Fibroblast of mammary gland (primary cell): ENCODE data around the gene MPND.

ENCODE experiments used
- DNase-seq: peaks from one replicate; pipeline ENCODE4 v3.0.0-alpha.2; 2010; ENCODE audit warnings: low read depth
- H3K4me3 ChIP-seq: 2 replicates; pipeline ENCODE4 v1.5.1; 2011; ENCODE audit warnings: low read depth, mild to moderate bottlenecking, low read length, moderate library complexity; ENCODE audit not compliant: control insufficient read depth
- TF ChIP-seq, protein P1 (sequence below): conservative IDR thresholded peaks from 2 replicates; pipeline ENCODE4 v1.5.1; 2011; ENCODE audit warnings: low read depth, low read length, inconsistent platforms; ENCODE audit not compliant: control insufficient read depth, insufficient read depth

MPND gene

DNA sequence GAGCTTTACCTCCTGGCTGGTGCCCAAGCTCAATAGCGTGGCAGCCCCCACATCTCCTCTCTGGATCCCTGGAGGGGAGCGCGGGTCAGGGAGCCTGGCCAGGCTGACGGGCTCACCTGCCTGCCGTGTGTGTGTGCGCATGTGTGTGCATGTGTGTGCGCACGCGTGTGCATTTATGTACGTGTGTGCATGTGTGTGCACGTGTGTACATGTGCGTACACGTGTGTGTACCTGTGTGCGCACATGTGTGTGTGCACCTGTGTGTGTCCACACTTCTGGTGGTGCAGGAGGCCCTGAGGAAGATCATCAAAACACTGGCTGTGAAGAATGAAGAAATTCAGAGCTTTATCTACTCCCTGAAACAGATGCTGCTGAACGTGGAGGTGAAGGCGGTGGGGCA is 37.7 kb upstream of the MPND start:
- TF ChIP-seq, protein P1, sequence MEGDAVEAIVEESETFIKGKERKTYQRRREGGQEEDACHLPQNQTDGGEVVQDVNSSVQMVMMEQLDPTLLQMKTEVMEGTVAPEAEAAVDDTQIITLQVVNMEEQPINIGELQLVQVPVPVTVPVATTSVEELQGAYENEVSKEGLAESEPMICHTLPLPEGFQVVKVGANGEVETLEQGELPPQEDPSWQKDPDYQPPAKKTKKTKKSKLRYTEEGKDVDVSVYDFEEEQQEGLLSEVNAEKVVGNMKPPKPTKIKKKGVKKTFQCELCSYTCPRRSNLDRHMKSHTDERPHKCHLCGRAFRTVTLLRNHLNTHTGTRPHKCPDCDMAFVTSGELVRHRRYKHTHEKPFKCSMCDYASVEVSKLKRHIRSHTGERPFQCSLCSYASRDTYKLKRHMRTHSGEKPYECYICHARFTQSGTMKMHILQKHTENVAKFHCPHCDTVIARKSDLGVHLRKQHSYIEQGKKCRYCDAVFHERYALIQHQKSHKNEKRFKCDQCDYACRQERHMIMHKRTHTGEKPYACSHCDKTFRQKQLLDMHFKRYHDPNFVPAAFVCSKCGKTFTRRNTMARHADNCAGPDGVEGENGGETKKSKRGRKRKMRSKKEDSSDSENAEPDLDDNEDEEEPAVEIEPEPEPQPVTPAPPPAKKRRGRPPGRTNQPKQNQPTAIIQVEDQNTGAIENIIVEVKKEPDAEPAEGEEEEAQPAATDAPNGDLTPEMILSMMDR = no peak
- no peak overlapping the region for H3K4me3 ChIP-seq
- no peak for DNase-seq

DNA sequence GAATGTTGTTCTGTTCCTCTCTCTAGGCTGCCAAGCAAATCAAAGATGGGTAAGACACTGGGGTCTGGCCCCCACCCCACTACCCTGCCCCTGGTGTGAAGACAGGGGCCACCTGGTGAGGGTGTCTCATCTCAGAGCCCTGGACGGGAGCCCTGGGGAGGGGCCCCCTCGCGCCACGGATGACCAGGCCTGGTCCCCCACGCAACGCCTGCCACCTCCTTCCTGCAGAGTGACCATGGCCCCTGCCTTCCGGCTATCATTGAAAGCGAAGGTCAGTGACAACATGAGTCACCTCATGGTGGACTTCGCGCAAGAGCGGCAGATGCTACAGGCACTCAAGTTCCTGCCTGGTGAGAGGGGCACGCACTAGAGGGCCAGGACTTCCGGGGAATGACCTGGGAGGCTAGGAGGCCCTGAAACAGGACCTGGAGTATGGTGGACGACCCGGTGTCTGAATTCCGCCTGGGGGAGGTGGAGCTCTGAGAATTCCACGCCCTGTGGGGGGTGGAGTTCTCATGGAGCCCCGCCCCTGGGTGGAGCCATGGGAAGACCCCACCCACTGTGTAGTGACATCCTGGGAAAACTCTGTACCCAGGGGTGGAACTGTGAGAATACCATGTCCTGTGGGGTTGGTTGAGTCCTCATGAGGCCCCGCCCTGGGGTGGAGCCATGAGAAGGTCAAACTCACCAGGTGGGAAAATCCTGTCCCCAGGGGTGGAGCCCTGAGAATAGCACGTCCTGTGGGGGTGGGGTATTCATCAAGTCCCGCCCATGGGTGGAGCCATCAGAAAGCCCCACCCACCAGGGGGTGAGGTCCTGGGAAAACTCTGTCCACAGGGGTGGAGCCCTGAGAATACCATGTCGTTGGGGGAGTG is 32.9 kb upstream of the MPND start:
- no peak overlapping the region for H3K4me3 ChIP-seq
- DNase-seq = no peak
- TF ChIP-seq, protein P1 = no peak

DNA sequence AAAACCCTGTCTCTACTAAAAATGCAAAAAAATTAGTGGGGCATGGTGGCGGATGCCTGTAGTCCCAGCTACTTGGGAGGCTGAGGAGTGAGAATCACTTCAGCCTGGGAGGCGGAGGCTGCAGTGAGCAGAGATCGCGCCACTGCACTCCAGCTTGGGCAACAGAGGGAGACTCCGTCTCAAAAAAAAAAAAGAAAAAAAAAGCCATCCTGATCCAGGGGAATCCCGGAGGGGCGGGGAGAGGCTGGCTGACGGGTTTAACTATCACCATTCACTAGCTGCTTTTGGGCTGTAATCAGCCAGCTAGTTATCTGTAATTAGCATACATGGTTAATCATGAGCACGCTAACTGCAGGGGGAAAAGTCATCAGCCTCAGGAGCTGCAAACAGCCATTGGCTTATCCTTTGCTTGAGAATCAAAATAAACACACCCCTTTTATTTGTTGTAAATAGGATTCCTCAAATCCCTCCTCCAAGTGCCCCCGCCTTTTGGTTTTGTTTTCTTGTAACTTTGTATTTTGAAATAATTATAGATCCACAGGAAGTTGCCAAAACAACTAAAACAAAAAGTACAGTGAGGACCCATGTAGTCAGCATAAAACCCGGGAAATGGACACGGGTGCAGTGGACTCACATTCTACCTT is 29.4 kb upstream of the MPND start:
- no peak for DNase-seq
- no peak overlapping the region for H3K4me3 ChIP-seq
- TF ChIP-seq, protein P1 = no peak

DNA sequence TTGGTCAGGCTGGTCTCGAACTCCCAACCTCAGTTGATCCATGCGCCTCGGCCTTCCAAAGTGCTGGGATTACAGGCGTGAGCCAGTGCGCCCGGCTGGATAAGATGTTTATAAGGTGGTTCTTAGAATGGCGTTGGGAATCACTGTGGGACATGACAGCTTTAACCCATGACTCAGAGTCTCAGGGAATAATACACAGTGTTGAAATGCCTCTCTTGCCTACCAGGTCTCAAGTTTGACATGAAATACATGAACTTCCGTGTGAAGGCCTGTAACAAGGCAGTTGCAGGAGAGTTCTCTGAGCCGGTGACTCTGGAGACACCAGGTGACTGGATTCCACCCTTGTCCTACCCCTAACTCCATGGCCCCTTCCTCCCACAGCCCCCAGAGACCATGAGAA is 26.4 kb upstream of the MPND start:
- DNase-seq = no peak
- H3K4me3 ChIP-seq = no peak overlapping the region
- TF ChIP-seq, protein P1 = no peak

DNA sequence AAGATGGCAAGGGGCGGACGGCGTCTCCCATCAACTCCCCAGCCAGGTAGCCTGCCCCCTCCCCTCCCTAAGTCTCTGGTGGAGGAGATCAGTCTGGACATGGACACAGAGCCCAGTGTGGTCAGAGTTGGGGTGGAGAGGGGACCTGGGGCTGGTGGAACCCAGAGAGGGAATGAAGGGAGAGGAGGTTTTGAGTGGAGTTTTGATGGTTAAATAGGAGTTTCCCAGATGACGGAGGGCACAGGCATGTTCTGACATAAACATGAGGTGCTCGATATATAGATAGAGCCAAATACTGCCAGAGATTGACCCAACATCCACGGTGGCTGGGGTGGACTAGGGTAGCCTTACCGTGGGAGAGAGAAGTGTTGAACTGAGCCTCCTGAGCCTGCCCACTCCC is 24.9 kb upstream of the MPND start:
- H3K4me3 ChIP-seq = no peak overlapping the region
- DNase-seq = no peak
- TF ChIP-seq, protein P1 = no peak

DNA sequence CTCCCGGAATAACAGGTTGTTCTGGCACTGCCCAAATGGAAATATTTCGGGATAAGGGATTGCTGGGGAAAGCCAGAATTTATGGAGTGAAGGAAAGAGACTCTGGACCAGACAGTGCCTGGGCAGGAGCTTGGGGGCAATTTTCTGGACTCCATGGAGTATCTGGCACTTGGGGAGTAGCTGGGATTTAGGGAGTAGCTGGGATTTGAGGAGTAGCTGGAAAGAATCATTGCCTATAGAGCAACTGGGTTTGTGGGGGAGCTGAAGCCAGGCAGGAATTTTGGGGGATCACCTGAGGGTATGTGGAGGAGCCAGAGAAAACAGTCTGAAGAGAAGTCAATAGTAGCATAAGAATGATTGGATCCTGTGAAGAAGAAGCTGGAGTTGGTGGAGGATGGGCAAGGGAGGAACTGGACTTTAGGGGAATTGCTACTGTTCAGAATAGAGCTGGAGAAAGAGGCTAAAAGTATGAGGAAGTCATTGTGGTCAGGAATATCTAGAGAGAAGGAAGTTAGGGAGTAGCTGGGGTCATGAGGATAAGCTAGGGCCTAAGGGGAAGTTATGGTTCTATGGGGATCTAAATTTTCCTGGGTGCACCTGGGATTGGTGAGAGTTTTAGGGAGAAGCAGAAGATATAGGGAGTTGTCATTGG is 24.2 kb upstream of the MPND start:
- no peak for DNase-seq
- TF ChIP-seq, protein P1 = no peak
- no peak overlapping the region for H3K4me3 ChIP-seq
